ENCODE measurements around the gene ZNF431.
"Not testable (repeated sequence)": the region's sequence is repeated elsewhere in the genome, so short reads cannot be mapped to it uniquely, and the experiment has no call there.

ZNF431 gene

GRCh38 chr19:21164541-21164940 lies 22.7 kb downstream of the ZNF431 start:
- no peak for TF ChIP-seq CTCF (IDR thresholded peaks at IDR 0.05; ENCODE audit: insufficient read depth, low read depth, low read length, missing control alignments)
- no peak overlapping the region for H3K4me3 ChIP-seq (ENCODE audit: low read length)
- no peak for DNase-seq (ENCODE audit: low read depth)

GRCh38 chr19:21166436-21166835 lies 24.6 kb downstream of the ZNF431 start:
- no peak for TF ChIP-seq CTCF (IDR thresholded peaks at IDR 0.05; ENCODE audit: insufficient read depth, low read depth, low read length, missing control alignments)
- H3K4me3 ChIP-seq (ENCODE audit: low read length), result no peak overlapping the region
- DNase-seq (ENCODE audit: low read depth), result peak; percentile 61

- TF ChIP-seq CTCF (IDR thresholded peaks at IDR 0.05; ENCODE audit: insufficient read depth, low read depth, low read length, missing control alignments), result no peak
- H3K4me3 ChIP-seq (ENCODE audit: low read length), result no peak overlapping the region
- DNase-seq (ENCODE audit: low read depth), result no peak
Measured at GRCh38 chr19:21197590-21198295, 55.9 kb downstream of the ZNF431 start.

DNA sequence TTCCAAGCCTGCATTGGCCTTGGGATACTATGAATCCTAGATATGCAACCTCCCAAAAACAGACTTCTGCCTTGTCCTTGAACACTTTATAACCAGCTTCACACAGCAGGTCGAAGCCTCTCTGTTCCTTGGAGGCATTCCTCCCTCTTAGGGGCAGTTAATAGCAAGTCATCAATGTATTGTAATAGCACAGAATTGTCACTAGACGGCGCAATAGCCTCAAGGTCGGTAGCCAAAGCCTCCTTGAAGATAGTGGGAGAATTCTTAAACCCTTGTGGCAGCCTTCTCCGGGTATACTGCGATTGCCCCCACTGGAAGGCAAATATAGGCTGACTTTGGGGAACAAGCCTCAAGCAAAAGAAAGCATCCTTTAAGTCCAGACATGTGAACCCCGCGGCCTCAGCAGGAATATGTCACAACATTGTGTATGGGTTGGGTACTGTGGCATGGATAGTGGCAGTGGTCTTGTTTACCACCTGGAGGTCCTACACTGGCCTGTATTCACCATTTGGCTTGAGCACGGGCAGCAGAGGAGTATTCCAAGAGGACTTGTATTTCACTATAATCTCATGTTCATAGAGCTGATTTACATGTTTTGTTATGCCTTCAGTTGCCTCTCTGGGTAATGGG lies 61.1 kb downstream of the ZNF431 start:
- no peak overlapping the region for H3K4me3 ChIP-seq (ENCODE audit: low read length)
- peak; percentile 60 for DNase-seq (ENCODE audit: low read depth)
- peak; percentile 71 for TF ChIP-seq CTCF (IDR thresholded peaks at IDR 0.05; ENCODE audit: insufficient read depth, low read depth, low read length, missing control alignments)

DNA sequence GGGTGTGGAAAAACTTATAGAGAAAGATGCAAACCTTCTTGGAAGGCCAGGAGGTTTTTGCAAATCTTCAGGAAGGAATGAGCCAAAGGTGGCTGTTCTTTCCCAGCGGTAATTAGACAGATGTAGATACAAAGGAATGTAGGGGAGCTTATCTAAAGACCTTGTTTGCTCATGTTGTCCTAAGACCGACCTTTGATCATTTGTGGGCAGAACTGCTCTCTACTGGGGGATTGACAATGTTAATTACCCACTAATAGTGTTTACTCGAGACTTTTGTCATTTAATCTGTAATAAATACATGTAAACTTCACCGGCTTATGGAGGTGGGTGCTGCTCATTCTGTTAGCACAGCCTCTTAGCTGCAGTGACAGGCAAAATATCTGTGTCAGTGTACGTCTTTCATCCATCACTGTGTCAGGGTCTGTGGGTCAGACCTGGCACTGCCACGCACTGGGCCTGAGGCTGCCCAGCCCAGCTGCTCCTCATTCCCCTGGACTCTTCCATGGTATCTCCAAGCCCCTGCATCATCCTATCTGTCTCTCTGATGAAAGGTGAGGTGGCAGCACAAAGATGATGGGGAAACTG lies 68.3 kb downstream of the ZNF431 start:
- no peak for TF ChIP-seq CTCF (IDR thresholded peaks at IDR 0.05; ENCODE audit: insufficient read depth, low read depth, low read length, missing control alignments)
- no peak for DNase-seq (ENCODE audit: low read depth)
- no peak overlapping the region for H3K4me3 ChIP-seq (ENCODE audit: low read length)

DNA sequence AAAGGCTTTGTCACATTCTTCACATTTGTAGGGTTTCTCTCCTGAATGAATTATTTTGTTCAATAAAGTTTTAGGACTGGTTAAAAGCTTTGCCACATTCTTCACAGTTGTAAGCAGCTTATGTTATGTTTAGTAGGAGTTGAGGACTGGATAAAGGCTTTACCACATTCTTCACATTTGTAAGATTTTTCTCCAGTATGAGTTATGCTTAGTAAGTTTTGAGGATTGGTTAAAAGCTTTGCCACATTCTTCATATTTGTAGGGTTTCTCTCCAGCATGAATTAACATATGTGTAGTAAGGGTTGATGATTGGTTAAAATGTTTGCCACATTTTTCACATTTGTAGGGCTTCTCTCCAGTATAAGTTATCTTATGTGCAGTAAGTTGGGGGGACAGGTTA lies 79.9 kb downstream of the ZNF431 start:
- no peak for DNase-seq (ENCODE audit: low read depth)
- no peak for TF ChIP-seq CTCF (IDR thresholded peaks at IDR 0.05; ENCODE audit: insufficient read depth, low read depth, low read length, missing control alignments)

DNA sequence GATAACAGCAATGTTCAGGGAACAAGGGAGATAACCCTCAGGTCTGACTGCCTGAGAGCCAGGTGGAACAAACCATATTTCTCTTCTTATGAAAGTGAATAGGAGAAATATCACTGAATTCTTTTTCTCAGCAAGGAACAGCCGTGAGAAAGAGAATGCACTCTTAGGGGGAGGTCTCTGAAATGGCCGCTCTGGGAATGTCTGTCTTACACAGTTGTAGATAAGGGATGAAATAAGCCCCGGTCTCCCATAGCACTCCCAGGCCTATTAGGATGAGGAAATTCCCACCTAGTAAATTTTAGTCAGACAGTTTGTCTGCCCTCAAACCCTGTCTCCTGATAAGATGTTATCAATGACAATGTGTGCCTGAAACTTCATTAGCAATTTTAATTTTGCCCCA lies 88.1 kb downstream of the ZNF431 start:
- not testable (repeated sequence) for H3K4me3 ChIP-seq (ENCODE audit: low read length); DNase-seq (ENCODE audit: low read depth)

More for the DNA sequence above, 79.9 kb downstream of the ZNF431 start:
- no peak overlapping the region for H3K4me3 ChIP-seq (ENCODE audit: low read length)
